ENCODE measurements around the gene LAMA2. TPM values are rescaled to one million over a fixed set of nuclear protein-coding genes. Genes with fewer than 3 reads are reported as not detected.

LAMA2 gene
- total RNA-seq, 1 experiment from 2014 or later: 8.2 TPM

DNA sequence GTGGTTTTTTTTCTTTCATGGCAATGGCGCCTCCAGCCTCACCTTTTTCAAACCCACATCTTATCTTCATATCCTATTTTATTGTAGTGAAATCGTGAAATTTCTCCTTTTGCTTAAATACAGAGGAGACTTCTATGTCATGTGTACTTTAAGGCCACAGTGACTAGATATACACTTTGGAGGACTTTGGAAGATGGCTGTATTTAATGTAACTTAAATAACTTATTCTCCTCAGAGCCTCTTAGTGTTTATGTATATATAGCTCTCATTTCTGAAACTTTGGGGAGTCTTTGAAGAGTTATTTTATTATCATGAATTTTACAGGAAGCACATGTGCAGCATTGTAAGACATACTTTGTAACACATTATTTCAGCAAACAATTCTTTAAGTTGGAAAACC is 968 bp downstream of the LAMA2 start:
- ChIA-PET POLR2A (no interaction called here), RAD21 (ENCODE audit: low non-redundant PET in 1 of 2, low total read pairs in 2 of 2, uncharacterized antibody in 2 of 2, unreplicated experiment in 2 of 2) (no interaction called here), CTCF (no interaction called here)
- H3K27me3 ChIP-seq (ENCODE audit: insufficient read depth, low read length): no peaks in the 10 kb centered on the region
- H2AFZ ChIP-seq (ENCODE audit: low read depth, low read length, poor library complexity, severe bottlenecking): no peak overlapping the region
- no peak for ATAC-seq
- no peaks in the 10 kb centered on the region for H3K79me2 ChIP-seq (ENCODE audit: insufficient read depth, low read length)
- no peaks in the 10 kb centered on the region for H3K9me3 ChIP-seq (ENCODE audit: control insufficient read depth in 1 of 2, insufficient read depth in 1 of 2, low read depth in 1 of 2, low read length in 2 of 2)
- H3K4me2 ChIP-seq (ENCODE audit: low read length): no peak overlapping the region
- no peak for DNase-seq (ENCODE audit: low read depth, low spot score)
- H3K4me3 ChIP-seq (replicated peaks in 1 of 2; ENCODE audit: low read depth in 1 of 2, low read length in 2 of 2): no peak overlapping the region
- no peak overlapping the region for H3K27ac ChIP-seq (ENCODE audit: low read depth, low read length)
- TF ChIP-seq EGR1 (IDR thresholded peaks at IDR 0.05; ENCODE audit: low read depth): no peak
- TF ChIP-seq RAD21 (IDR thresholded peaks at IDR 0.05; ENCODE audit: low read depth): no peak
- TF ChIP-seq POLR2A (IDR thresholded peaks at IDR 0.05; ENCODE audit: borderline replicate concordance, extremely low read depth, insufficient read depth, insufficient read length): no peak
- intact Hi-C loops (cut with micrococcal nuclease): no loop called here
- no peaks in the 10 kb centered on the region for H3K36me3 ChIP-seq (ENCODE audit: control insufficient read depth in 1 of 2, insufficient read depth in 2 of 2, low read length in 2 of 2)
- no peak overlapping the region for H3K9ac ChIP-seq (ENCODE audit: low read length)
- H3K4me1 ChIP-seq (ENCODE audit: control insufficient read depth in 1 of 2, insufficient read depth in 2 of 2, low read length in 2 of 2): no peaks in the 10 kb centered on the region
- no peaks in the 10 kb centered on the region for H4K20me1 ChIP-seq (ENCODE audit: insufficient read depth)
- no TSS peak for BruUV-seq (replicated peaks)
- H3K9me2 ChIP-seq (ENCODE audit: insufficient read depth): 0 out of 2 replicates have a peak, but pooled peaks cover 3% of the 10 kb centered on the region

DNA sequence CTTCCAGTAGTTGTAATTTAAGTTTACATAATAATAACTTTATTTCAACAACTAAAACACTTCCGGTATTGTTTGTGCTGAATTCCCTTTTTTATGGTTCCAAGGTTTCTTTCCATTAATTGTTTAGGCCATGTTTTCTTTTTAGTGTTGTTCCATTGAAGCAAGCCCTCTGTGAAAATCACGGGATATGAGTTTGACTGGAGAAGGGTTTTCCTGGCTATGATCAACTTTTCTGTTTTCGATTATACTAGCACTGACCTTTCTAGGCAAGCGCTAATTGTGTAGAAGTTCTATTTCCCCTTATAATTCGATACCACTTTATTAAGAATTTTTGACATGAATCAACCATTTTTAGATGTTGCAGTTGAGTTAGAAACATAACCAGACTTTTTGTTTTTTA is 2.4 kb downstream of the LAMA2 start:
- Histone ChIP-seq H3K36me3 (ENCODE audit: control insufficient read depth in 1 of 2, insufficient read depth in 2 of 2, low read length in 2 of 2) (no peaks in the 10 kb centered on the region), H3K9ac (ENCODE audit: low read length) (no peak overlapping the region), H2AFZ (ENCODE audit: low read depth, low read length, poor library complexity, severe bottlenecking) (no peak overlapping the region), H3K4me1 (ENCODE audit: control insufficient read depth in 1 of 2, insufficient read depth in 2 of 2, low read length in 2 of 2) (no peaks in the 10 kb centered on the region), H3K9me3 (ENCODE audit: control insufficient read depth in 1 of 2, insufficient read depth in 1 of 2, low read depth in 1 of 2, low read length in 2 of 2) (no peaks in the 10 kb centered on the region), H4K20me1 (ENCODE audit: insufficient read depth) (no peaks in the 10 kb centered on the region), H3K27ac (ENCODE audit: low read depth, low read length) (no peak overlapping the region), H3K4me2 (ENCODE audit: low read length) (no peak overlapping the region), H3K4me3 (replicated peaks in 1 of 2; ENCODE audit: low read depth in 1 of 2, low read length in 2 of 2) (no peak overlapping the region), H3K79me2 (ENCODE audit: insufficient read depth, low read length) (no peaks in the 10 kb centered on the region), H3K27me3 (ENCODE audit: insufficient read depth, low read length) (no peaks in the 10 kb centered on the region), H3K9me2 (ENCODE audit: insufficient read depth) (0 out of 2 replicates have a peak, but pooled peaks cover 3% of the 10 kb centered on the region)
- intact Hi-C loops (cut with micrococcal nuclease): no loop called here
- CTCF ChIA-PET: no interaction called here
- TF ChIP-seq, protein P1, sequence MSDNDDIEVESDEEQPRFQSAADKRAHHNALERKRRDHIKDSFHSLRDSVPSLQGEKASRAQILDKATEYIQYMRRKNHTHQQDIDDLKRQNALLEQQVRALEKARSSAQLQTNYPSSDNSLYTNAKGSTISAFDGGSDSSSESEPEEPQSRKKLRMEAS (IDR thresholded peaks at IDR 0.05): no peak
- TF ChIP-seq POLR2AphosphoS5 (IDR thresholded peaks at IDR 0.05; ENCODE audit: low read depth, low read length): no peak
- TF ChIP-seq EZH2phosphoT487 (IDR thresholded peaks at IDR 0.05; ENCODE audit: borderline replicate concordance): no peak
- TF ChIP-seq, protein P2, sequence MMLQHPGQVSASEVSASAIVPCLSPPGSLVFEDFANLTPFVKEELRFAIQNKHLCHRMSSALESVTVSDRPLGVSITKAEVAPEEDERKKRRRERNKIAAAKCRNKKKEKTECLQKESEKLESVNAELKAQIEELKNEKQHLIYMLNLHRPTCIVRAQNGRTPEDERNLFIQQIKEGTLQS (IDR thresholded peaks at IDR 0.05): no peak
- TF ChIP-seq, protein P3, sequence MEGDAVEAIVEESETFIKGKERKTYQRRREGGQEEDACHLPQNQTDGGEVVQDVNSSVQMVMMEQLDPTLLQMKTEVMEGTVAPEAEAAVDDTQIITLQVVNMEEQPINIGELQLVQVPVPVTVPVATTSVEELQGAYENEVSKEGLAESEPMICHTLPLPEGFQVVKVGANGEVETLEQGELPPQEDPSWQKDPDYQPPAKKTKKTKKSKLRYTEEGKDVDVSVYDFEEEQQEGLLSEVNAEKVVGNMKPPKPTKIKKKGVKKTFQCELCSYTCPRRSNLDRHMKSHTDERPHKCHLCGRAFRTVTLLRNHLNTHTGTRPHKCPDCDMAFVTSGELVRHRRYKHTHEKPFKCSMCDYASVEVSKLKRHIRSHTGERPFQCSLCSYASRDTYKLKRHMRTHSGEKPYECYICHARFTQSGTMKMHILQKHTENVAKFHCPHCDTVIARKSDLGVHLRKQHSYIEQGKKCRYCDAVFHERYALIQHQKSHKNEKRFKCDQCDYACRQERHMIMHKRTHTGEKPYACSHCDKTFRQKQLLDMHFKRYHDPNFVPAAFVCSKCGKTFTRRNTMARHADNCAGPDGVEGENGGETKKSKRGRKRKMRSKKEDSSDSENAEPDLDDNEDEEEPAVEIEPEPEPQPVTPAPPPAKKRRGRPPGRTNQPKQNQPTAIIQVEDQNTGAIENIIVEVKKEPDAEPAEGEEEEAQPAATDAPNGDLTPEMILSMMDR (IDR thresholded peaks at IDR 0.05 in 2 of 3, conservative IDR thresholded peaks at IDR 0.05 in 1 of 3; ENCODE audit: borderline replicate concordance in 1 of 3, insufficient read depth in 1 of 3, low read depth in 2 of 3, low read length in 2 of 3): no peak
- TF ChIP-seq YY1 (IDR thresholded peaks at IDR 0.05; ENCODE audit: extremely low read depth, insufficient replicate concordance, low read depth, low read length): no peak
- no peak for TF ChIP-seq SIN3A (IDR thresholded peaks at IDR 0.05; ENCODE audit: low read depth)
- TF ChIP-seq EGR1 (IDR thresholded peaks at IDR 0.05; ENCODE audit: low read depth): no peak
- RAD21 ChIA-PET (ENCODE audit: low non-redundant PET in 1 of 2, low total read pairs in 2 of 2, uncharacterized antibody in 2 of 2, unreplicated experiment in 2 of 2): no interaction called here
- ATAC-seq (no peak), DNase-seq (ENCODE audit: low read depth, low spot score) (no peak)
- BruUV-seq (replicated peaks): no TSS peak
- POLR2A ChIA-PET: no interaction called here
